A204.1 (cell line): Measurements from ENCODE around the gene PLXND1.
A peak's percentile ranks its signal among the peaks of the same experiment; 100 is the strongest.

Experiments
- FAIRE-seq: peaks from 2 replicates; lab custom pipeline; 2012; peaks lifted over from hg19 to GRCh38; lab: Jason Lieb, UNC

The PLXND1 gene

DNA sequence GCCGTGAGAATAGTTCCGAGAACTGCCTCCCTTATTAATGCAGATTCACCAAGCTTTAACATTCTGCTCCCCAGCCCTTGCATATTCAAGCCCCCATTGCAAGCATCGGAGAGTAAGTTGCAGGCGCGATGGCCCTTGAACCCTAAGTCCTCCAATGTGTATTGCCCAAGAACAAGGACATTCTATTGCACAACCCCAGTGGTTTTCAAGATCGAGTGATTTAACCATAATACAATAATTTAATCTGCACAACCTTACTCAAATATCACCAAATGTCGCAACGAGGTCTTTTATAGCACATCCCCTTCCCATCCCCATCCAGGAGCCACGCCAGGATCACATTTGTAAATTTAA lies 21.7 kb upstream of the PLXND1 start:
- FAIRE-seq, result no peak

DNA sequence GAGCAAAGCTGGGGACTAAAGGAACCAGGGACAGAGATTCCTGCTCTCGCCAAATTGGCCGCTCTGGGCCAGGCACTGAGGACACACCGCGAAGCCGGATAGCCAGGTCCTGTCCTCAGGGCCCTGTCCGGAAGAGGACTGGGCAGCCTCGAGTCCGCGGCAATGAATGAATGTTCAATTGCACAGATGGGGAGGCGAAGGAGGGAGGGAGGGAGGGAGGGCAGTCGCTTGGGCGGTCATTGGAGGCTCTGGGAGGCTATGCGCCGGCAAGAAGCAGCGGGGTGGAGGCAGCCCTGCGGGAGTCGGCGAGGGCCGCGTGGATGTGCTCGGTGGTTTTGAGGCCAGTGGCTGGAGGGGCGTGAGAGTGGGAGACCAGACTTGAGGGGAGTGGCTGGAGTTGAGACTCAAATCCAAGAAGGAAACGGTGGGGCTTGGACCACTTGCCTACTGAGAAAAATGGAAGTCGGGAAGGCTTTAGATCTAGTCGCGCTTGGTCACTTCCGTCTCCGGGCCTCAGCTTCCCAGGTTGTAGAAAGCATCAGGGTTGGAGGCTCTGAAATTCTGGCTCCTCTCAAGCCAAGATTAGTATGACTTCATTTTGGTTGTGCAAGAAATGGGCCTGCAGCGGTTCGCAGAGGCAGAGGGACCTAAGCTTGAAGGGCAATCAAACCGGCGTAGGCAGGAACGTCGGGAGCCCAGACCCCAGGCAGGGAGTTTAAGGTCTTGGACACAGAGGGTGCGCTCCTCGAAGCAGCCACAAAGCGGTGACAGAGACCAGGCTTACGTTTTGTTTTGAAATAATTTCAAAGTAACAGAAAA lies 21.1 kb upstream of the PLXND1 start:
- peak; percentile 84 for FAIRE-seq

DNA sequence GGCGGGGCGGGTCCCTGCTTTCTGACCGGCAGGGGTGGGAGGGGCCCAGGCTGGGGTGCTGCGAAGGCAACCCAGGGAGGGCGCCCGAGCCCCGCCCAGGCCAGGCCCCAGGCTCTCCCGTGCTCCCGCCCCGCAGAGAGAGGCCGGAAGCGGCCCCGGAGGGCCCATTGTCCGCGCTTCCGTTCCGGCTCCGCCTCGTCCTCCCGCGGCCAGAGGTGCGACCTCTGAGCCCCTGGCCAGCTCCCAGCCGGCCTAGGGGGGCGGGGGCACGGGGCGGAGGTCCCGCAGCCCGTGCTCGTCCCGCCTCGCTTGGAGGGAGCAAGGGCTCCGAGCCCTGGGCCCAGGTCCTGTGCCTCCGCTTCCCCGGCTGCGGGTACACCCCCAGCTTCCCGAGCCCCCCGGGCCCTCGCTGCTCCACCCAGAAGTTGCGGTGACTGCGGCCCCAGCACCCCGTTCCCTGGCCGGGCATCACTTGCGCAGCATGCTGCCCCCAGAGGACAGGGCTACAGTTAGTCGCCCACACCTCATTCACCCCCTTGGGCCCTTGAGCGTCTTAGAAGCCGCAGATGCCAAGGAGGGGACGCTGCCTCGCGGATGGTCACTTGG lies 20.4 kb upstream of the PLXND1 start:
- FAIRE-seq, result no peak

DNA sequence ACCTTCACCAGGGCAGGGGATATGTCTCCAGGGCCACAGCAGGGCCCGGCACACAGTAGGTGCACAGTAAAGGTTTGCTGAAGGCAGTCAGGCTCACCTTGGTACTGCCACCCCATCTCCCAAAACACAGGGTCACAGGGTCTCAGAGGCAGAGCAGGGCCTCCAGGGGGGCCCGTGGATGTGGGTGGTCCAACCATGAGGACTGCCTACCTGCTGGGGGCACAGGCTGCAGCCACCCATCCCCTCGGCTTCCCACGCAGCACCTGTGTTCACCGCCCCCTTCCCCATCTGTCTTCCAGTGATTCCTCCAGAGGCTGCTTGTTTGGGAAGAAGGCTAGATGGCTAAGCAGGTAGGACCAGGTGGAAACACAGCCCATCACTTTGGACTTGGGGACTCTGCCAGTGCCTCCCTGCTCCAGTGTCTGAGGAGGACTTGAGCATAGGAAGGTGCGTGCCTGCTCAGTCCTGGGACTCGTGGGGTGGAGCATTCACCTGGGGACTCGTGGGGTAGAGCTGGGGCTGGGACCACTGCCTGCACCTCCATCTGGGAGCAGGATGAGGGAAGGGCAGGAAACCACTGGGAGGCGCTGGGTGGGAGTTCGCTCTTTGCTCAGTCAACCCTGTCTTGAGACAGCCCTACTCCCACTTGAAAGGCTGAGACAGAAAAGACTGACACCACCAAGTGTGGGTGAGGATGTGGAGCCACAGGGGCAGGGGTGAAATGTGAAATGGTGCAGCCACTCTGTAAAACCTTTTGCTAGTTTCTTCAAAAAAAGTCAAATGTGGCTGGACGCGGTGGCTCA lies 18.8 kb upstream of the PLXND1 start:
- FAIRE-seq, result no peak

DNA sequence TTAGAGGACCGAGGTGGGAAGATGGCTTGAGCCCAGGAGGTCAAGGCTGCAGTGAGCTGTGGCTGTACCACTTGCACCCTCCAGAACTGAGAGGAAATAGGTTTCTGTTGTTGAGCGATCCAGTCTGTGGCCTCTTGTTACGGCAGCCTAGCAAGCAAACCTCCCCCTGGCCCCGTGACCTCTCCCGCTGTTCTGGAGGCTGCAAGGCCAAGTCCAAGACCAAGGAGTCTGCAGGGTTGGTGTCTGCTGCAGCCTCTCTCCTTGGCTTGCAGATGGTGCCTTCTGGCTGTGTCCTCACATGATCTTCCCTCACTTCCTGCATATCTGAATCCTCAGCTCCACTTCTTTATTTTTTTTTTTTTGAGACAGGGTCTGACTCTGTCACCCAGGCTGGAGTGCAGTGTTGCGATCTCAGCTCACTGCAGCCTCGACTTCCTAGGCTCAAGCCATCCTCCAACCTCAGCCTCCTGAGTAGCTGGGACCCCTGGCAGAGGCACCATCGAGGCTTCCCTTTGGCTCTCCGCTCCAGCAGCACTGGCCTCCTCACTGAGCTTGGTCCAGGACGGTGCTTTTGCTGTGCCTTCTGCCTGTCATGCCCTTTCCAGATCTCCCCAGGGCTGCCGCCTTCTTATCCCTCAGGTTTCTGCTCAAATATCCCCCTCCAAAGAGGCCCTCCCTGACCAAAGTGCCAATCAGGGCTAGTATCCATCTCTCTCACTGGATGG lies 18.0 kb upstream of the PLXND1 start:
- no peak for FAIRE-seq

DNA sequence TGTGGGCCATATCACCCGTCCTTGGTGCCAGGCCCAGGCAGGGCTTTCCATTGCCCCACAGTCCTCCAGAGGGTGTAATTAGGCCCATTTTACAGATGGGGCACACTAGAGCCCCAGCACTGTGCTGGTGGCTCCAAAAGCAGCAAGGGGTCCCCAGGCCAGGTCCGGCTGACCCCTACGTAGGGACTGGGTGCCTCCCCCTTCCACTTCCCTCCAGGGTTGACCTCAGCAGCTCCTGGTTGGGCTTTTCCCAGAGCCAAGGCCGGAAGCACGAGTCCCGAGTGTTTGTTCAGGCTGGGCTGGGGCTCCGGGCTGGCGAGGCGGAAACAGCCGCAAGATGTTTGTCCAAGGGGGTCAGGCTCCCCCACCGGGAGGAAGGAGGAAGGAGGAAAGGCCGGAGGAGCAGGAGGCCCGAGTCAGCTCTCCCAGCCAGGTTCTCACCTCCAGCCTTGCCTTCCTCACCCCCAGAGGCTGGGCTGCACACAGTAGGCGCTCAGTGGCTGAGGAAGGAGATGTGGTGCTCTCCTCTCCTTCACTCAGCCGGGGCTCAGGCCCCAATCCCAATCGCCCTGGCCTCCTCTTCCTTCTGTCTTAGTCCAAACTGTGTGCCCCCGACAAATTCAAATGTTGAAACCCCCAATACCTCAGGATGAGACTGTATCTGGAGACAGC lies 17.1 kb upstream of the PLXND1 start:
- FAIRE-seq, result no peak

DNA sequence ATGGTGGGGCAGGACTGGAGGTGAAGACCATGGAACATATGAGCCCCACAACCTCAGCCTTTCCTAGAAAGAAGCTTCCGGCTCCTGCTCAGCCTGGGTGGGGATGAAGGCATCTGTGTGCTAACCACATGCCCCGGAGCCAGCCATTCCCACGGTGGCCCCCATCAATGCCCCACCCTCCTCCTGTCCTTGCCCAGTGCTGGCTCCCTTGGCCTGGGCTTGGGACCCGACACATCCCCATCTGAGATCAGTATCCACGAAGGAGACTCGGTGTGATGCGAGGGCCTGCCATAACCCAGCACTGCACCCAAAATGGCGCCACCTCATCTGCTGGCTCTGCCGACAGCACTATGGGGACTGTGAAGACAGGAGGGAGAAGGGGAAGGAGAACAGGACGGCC lies 16.5 kb upstream of the PLXND1 start:
- no peak for FAIRE-seq

DNA sequence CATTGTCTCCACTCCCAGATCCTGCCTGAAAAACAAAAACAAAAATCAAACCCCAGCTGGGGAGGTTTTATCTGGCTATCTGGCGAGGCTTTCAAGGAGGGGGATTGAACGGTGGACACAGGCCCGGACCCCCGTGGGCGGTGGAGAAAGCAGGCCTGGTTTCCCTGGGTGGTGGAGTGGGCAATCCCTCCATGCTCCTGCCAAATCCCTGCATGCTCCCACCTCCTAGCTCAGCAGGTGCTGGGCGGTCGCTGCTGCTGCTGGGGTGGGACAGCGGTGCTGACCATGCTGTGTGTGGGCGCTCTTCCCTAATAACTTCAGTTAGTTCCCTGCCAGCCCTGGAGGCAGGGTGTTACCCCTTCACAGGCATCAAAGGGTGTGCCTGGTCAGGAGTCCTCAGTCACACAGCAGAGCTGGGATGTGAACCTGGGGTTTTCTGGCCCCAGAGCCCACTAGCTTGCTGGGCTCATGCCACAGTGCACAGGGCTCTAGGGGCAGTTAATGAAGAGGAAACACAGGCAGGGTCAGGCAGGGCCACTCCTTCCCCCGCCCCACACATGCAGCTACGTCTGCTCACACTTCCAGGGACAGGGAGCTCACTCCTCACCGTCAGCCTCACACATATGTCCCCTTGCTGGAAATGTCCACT lies 15.9 kb upstream of the PLXND1 start:
- no peak for FAIRE-seq

DNA sequence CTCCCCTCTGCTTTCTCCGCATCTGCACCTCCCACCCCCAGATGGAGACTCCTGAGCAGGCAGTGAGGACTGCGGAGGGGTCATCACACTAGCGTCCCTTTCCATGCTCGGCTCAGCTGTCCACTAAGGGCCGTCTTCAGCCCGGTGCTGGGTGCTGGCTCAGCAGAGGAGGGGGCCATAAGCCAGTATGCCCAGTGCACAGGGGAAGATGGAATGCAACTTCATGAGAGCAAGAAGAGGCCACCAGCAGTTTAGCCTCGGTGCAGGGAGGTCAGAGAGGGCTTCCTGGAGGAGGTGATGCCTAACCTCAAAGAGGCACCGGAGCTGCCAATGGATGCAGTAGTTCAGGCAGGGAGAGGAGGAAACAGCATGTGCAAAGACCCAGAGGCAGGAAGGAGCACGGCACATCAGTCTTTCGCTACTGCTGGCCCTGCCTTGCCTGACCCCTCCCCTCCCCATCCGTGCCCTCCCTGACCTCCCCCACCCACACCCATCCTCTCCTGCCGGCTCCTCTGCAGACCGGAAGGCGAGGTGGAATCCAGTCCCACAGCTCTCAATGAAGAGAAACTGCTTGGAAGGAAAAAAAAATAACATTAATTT lies 15.2 kb upstream of the PLXND1 start:
- FAIRE-seq, result no peak

DNA sequence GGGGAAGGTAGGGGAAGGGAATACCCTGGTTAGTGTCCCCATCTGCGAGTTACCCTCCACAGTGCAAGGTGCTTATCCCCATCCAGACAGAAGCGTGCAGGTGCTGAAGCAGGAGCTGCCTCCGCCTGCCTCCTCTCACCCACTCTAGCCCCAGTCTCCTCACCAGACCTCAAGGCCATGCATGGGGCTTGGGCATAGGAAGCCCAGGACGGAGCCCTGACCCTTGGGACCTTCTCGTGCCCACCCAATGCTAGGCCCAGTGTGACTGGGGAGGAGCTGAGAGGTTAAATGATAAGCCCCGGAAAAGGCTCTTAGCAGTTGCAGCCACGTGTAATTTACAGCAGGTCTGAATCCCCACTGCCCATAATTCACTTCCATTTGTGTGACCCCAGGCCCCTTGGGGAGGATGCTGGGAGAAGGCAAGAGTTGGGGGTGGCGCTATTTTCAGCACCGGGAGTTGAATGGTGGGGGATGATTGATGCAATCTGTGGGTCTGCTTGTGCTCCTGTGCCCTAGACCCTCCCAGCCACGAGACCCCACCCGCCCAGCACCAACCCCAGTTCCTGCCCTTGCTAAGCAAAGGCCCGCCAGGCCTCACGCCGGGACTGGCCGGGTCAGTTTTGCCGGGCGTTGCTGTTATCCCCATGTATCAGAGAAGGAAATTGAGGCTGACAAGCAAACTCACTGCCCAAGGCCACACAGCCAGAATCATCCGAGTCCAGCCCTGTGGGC lies 14.5 kb upstream of the PLXND1 start:
- FAIRE-seq, result no peak

DNA sequence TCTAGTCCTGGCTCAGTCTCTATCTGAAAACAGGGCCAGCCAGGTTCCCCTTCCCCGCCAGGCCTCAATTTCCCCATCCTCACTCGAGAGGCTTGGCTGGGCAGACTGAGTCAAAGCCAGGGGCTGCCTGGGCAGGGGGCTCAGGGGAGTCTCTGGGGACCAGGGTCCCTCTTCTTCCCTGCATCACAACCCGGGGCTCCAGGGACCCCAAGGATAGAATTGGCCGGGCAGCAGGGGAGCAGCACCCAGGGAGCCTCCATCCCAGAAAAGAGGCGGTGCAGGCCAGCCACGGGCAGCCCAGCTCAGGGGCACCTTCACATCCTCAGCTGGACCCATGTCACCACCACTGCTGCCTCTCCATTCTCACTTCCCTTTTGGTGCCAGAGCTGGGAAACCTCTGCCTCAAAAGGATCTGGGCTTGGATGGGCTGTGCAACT lies 13.3 kb upstream of the PLXND1 start:
- no peak for FAIRE-seq

DNA sequence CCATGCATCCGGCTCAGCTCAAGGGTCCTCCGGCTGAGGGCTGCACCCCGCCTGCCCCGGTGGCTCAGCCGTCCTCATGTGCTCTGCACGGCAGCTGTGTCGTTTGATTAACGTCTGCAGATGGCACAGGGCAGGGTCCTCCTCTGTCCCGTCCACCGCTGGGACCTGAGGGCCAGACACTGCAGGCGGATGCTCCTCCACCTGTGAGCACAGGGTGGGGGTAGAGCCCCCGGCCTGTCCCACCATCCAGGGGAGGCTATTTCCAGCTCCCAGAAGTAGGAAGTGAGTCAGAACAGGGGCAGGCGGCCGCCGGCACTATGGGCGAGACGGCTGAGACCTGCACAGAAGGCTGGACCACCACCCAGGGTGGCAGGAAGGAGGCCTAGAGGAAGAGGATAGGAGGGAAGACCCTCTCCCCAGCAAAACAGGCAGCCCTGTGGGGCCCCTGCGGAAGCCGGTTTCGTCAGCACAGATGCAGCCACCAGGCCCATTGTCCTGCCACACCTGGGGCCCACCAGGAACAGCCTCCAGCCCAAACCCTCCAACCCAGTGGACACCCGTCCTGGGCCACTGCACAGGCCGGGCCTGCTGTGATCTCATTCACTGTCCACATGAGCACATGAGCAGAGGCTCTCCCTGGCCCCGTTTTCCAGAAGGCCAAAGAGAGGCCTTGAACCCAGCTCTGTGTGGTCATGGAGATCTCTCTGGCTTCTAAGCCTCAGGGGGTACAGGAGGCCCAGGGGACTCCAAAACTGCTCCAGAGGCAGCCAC lies 12.6 kb upstream of the PLXND1 start:
- no peak for FAIRE-seq

DNA sequence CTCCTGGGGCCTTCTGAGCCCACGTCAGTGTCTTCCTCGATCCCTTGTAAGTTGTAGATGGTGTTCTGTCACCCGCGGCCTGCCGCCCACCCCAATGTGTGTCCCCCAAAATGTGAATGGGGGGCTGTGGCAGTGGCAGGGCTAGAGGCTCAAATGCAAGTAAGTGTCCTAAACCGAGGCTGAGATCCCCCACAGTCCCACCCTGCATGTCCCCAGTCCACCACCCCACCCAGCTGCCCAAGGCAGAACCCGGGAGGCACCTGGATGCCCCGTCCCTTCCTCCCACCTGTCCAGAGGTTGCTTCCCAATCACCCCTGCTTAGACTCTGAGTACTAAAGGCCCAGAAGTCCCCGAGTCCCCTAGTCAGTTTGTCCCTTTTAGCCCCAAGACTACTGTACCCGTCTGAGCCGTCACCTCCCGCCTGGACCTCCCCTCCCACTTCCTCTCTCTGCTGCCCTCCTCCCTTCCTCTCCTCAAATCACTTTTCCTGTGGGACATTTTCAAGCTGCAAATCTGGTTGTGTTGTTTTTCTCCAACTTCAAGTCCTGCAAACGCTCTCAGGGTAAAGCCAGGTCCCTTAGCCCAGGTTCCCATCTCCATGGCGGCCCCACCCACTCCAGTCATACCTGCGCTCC lies 11.8 kb upstream of the PLXND1 start:
- no peak for FAIRE-seq

DNA sequence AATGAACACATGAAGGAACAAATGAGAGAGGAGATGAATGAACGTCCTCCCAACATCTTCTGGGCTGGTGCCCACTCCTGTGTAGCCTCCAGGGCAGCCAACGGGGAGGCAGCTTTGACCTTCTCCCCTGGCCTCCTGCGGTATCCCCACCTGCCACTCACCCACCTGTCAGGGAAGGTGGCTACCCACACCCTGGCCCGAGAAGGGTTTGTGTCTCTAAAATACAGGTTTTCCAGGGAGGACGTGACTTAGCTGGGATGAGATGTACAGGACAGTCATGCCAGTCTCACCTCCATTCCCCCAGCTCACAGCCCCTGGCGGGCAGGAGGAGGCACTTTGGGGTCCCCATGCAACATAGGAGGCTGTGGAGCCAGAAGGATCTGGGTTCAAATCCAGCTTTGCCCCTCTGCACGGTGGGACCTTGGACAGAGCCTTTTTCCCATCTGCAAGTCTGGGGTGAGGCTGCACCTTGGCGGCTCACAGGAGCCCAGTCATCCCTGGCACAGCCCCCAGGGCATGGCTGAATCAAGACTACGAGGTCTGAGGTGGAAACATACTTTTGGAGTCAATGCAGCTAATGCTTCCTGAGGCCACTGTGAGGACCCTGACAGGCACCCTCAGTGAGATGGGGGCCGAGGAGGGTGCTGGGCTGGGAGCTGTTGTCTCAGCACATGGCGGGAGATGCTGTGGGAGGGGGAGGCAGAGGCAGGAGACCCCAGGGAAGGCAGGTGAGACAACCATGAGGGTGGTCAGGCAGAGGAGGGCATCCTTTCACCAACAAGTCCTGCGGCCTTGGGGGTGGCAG lies 11.1 kb upstream of the PLXND1 start:
- no peak for FAIRE-seq

DNA sequence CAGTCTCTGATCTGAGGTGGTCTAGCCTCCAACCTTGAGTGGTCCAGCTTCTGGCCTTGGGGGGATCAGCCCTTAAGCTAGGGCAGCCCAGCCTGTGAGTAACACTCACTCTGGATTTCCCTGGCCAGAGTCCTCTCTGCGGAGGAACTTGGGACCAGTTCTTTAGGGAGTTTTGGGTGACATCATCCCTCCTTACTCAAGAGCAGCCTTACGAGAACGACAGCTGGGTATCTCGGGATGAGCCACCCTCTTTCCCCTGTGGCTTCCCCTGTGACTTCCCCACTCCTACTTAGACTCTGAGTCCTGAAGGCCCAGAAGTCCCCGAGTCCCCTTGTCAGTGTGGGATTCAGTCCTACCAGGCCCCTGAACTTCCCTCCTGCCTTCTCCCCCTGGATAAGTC lies 10.2 kb upstream of the PLXND1 start:
- FAIRE-seq, result no peak

DNA sequence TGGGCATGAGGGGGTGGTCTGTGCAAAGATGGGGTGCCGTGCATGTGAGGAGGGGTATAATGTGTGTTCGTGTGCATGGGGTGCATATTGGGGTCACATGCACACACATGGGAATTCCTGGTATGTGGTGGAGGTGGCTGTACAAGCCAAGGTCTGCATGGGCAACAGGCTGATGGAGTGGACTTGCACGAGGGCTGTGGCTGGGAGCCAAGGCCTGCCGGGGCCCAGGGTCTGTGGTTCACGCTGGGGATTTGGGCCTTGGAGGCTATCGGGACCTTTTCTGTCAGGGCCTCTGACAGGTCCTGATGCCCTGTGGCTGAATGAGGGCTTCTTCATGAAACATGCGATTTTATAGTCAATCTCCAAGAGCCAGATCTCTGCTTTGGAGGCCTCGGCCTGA lies 9.8 kb upstream of the PLXND1 start:
- no peak for FAIRE-seq

DNA sequence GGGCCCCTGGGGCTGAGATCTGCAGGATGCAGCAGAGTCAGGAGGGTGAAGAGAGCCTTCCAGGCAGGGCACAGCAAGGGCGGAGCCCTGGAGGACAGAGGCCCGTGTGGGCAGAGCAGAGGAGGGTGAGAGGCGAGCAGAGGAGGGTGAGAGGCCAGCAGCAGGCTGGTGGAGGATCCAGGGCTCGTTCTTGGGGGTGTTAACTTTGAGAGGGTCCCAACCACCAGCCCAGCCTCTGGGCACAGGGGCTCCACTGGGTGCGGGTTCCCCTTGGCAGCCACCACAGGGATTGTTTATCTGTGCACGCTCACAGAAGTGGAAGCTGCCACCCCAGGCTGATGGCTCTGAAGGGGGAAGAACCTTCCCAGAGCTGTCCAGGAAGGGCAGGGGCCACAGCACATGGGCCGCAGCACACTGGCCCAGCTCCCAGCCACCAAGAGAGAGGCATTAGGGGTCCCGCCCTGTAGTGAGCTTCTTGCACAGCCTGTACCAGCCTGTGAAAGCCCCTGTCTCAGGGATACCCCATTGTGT lies 9.3 kb upstream of the PLXND1 start:
- no peak for FAIRE-seq

DNA sequence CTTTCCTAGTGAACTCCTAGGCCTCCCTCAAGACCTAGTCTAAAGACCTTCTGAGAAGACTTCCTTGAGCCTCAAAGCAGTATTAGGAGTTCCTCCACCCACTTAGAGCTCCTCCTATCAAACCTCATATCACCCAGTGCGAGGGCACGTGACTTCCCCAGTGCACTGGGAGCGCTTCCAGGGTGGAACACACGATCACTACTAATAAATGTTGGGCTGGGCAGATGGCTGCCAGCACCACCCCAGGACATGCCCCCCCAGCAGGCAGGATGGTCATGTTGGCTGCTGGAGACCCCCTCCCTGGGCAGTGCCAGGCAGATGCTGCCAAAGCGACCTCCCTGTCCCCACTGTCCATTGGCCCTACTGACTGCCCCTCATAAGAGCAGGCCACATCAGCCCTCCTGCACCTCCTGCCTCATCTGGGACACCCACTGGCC lies 8.5 kb upstream of the PLXND1 start:
- FAIRE-seq, result no peak
